Activated CD4-positive, alpha-beta T cell treated with anti-CD3 and anti-CD28 coated beads for 24 hours (primary cell): Measurements from ENCODE around the gene HLA-DMB.

Experiments used
- DNase-seq, 2 donors: peaks; one replicate each; pipeline ENCODE4 v3.0.0-alpha.2; 2020; ENCODE audit warnings: low read depth in 2 of 2

Gene HLA-DMB

DNA sequence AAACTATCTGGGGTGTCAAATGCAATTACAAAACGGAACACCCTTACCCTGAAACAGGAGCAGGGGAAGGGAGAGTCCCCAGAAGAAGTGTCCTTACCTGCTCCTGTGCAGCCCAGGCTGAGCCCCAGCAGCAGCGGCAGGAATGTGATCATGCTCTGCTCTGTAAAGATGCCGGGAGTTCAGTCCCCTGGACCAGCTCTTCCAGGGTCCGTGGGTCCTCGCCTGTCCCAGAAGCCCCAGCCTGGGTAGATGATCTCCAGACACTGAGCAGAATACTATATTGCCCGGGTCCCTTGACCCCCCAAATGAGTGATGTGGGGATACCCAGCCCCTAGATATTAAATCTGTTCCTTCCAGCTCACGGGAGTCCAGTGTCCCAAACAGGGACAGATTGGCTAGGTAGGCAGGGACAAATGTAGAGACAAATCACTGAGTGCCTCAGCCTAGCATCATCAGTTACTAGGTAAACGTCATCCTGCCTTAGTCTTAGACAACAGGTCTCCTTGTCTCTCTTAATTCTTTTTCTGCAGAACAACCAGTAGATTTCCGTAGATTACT lies at the start of gene HLA-DMB:
HLA-DMB (minus strand) TSS at position 373 of the 558 bp plus-strand sequence; CDS start at position 152, 221 bp downstream.
- no peak for DNase-seq

DNA sequence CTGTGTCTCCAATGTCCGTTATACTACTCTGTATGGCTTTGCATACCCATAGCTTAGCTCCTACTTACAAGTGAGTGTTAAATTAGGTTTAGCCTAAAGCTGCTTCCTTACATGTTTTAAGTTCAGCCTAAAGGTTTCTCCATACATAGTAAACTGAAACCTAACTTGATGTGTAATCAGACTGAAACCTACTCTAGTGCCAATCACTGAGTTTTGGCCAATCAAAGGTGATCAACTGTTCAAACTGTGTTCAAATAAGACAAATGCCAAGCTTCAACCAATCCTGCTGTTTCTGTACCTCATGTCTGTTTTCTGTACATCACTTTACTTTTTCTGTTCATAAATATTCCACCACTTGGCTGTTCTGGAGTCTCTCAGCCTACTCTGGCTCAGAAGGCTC lies 48.5 kb upstream of the HLA-DMB start:
- no peak for DNase-seq

DNA sequence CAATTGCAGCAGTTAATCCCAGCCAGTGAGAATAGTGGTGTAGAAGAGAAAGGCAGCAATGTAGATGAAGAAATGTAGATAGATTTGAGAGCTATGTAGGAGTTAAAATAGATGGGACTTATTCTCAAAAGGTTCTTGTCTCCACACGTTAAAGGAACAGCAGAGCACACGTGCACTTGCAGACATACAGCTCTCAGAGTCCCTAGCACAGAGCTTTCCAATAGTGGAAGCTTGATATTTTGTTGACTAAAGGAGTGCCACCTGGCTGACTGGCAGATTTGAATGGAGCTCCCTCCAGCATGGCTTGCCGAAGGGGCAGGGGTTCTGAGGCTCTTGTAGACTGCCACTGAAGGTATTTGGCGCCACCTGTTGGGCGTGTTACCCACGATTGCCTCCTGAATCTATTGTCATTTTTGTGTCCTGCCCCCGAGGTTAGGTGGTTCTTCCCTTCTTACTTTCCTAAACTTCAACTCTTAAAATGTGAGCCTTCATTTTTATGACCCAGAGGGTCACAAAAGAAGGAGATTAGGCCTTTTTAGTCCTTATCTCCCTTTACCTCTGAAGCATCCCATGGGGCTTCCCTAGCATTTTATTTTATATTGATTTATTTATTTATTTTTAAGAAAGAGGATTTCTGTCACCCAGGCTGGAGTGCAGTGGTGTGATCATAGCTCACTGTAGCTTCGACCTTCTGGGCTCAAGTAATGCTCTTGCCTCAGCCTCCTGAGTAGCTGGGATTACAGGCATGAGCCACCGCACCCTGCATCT lies 44.0 kb upstream of the HLA-DMB start:
- peak; percentile 85 to 90 for DNase-seq

DNA sequence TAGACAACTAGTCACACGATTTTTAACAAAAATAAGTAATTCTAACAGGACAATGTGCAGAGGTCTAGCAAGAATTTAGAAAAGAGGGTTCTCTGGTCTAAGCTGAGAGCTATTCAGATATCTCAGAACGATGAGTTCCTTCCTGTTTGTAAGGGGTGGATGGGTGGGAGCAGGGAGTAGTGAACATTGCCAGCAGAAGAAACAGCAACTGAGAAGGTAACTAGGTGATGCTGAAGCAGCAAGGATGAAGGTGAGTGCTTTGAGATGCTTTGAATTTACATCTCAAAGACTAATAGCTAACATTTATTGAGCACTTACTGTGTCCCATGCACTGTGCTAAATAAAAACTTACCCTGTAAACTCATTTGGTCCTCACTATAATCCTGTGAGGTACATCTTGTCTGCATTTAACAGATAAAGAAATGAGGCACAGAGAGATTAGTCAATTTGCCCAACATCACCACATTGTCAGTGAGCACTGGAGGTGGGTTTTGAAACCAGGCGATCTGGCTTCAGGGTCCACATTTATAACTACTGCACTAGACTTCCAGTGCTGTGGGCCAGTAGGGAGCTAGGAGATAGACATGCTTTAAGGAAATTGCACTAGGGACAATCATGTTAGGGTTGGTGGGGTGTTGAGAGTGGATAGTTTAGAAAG lies 43.3 kb upstream of the HLA-DMB start:
- DNase-seq: no peak

DNA sequence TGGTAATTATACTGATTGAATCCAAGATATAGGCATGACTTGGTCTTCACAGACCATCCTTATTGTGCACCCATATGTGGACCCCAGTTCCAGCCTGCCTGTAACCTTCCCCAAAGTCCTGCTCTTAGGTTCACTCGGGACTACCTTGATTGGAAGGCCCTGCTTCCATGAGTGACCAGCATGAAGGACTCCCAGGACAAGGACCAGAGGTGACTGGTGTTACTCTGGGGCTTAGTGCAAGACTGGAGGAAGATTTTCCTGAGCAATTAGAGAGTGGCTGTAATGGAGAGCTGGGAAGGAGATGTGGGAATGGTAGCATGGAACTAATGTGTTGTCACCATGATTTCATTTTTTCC lies 42.6 kb upstream of the HLA-DMB start:
- DNase-seq: no peak

DNA sequence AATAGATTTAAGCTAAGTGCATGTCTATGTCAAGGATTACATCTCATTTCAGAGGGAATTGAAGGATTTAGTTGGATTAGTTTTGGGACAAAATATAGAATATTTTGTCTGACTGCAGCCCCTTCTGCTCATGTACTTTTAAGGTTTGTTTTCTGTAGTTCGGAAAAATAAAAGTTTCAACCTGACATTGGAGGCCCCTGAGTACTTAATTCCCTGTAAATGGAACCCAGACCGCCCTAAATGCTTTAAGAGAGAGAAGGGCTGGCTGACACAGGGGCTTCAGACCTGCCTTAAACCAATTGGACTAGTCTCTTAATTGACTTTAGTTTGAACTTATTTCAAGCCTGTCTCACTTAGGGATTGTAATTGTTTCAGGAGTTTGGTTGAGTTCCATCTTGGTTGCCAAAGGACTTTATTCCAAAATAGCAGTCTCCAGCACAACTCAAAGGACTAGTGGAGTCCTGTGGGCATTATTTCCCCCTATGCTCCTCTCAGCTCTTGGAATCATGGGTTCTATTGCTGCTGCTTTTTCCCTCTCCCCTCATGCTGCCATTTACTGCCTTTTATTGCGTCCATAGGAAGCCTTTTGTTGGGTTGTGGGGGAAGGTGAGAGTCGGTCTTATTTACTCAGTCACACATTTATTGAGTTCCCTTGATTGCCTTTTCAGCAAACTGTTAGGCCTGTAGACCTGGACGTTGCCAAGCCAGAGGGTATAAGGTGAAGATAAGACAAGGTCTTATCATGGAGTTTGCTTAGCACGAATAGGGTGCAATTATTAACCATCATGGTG lies 42.1 kb upstream of the HLA-DMB start:
- DNase-seq: no peak

DNA sequence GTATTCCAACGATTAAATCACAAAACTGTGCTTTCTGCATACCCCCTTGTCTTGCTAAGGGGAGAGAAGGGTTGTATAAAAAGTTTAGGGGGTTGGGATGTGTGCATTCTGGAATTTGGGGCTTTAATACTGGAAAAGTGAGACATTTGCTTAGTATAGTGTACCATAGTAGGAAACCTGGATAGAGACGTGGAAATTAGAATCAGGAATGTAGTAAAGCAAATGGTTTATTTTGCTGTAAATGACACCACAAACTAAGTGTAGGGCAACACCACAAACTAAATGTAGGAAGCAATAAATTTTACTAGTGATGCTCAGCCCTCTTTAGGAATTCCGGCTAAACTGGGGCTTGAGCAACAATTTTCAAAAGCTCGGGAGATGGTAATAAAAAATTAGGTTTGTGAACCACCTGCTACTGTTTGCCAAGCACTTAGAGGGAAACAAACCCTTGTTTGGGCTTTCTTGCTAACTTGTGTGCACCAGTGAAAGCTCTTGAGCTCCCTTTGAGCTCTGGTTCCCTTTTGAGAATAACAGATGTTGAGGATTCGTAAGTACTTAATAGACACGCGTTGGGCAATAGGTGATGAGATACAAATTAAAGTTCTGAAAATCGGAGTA lies 41.4 kb upstream of the HLA-DMB start:
- no peak for DNase-seq

DNA sequence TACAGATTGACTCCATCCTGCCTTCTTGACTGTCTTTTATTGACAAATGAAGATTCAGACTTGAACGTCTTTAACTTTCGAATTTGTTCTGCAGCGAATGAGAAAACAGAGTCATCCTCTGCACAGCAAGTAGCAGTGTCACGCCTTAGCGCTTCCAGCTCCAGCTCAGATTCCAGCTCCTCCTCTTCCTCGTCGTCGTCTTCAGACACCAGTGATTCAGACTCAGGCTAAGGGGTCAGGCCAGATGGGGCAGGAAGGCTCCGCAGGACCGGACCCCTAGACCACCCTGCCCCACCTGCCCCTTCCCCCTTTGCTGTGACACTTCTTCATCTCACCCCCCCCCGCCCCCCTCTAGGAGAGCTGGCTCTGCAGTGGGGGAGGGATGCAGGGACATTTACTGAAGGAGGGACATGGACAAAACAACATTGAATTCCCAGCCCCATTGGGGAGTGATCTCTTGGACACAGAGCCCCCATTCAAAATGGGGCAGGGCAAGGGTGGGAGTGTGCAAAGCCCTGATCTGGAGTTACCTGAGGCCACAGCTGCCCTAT lies 39.7 kb upstream of the HLA-DMB start:
- no peak for DNase-seq

DNA sequence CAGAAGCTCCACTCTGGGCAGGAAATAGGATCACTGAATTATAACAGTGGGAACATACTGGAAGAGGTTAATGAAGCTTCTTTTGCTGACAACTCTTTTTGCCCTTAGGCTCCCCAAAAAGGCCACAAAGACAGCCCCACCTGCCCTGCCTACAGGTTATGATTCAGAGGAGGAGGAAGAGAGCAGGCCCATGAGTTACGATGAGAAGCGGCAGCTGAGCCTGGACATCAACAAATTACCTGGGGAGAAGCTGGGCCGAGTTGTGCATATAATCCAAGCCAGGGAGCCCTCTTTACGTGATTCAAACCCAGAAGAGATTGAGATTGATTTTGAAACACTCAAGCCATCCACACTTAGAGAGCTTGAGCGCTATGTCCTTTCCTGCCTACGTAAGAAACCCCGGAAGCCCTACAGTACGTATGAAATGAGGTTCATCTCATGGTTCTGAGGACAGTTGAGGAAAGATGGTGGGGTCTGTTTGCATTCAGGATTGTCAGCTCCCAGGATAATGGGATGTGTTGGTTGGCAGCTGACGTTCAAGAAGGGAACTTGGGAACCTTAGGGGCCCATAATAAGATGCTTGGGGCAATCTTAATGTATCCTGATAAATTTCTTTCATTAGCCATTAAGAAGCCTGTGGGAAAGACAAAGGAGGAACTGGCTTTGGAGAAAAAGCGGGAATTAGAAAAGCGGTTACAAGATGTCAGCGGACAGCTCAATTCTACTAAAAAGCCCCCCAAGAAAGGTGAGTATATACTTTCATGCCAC lies 39.1 kb upstream of the HLA-DMB start:
- DNase-seq: no peak

DNA sequence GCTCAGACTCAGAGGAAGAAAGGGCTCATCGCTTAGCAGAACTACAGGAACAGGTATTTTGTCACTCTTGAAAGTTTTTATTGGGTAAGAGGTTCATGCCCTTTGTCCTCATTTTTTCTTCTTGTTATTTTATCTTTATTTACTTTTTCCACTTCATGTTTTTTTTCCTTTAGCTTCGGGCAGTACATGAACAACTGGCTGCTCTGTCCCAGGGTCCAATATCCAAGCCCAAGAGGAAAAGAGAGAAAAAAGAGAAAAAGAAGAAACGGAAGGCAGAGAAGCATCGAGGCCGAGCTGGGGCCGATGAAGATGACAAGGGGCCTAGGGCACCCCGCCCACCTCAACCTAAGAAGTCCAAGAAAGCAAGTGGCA lies 37.1 kb upstream of the HLA-DMB start:
- DNase-seq: no peak

DNA sequence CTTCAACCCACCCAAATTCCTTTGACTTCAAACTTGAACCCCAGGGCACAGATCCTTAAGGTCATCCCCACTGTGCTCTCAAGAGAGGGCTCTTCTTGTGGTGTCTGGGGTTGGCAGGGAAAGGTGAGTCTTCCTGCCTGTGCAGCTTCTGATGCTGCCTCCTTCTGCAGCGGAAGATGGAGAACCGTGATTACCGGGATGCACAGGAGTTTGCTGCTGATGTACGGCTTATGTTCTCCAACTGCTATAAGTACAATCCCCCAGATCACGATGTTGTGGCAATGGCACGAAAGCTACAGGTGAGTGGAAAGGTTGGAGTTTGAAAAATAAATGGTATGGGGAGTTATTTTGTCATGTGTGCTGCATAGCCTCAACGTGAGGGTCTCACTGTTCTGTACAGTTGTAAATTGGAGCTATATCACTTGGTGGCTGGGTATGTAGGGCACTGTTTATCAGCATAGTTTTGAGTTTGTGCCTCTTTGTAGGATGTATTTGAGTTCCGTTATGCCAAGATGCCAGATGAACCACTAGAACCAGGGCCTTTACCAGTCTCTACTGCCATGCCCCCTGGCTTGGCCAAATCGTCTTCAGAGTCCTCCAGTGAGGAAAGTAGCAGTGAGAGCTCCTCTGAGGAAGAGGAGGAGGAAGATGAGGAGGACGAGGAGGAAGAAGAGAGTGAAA lies 36.6 kb upstream of the HLA-DMB start:
- DNase-seq: no peak

DNA sequence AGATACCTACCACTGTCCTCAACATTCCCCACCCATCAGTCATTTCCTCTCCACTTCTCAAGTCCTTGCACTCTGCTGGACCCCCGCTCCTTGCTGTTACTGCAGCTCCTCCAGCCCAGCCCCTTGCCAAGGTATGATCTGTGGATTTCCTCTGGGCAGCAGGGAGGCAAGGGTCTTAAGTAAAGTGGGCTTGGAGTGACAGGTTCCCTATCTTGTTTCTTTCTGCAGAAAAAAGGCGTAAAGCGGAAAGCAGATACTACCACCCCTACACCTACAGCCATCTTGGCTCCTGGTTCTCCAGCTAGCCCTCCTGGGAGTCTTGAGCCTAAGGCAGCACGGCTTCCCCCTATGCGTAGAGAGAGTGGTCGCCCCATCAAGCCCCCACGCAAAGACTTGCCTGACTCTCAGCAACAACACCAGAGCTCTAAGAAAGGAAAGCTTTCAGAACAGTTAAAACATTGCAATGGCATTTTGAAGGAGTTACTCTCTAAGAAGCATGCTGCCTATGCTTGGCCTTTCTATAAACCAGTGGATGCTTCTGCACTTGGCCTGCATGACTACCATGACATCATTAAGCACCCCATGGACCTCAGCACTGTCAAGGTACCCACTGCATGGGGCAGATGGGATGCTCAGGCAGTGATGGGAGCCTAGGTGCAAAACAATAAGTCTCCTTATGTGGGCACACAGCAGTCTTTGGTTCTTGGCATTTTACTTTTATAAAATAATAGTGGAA lies 35.7 kb upstream of the HLA-DMB start:
- DNase-seq: no peak

DNA sequence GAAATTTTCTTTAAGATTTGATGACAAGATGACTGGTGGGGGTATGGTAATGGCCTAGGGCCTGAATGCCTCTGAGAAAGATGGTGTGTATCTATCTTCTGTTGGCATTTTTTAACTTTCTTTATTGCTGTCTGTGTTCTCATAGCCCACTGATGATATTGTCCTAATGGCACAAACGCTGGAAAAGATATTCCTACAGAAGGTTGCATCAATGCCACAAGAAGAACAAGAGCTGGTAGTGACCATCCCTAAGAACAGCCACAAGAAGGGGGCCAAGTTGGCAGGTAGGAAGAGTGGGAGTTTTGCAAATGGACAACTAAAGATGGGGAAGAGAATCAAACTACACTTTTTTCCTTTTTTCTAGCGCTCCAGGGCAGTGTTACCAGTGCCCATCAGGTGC lies 35.1 kb upstream of the HLA-DMB start:
- no peak for DNase-seq

DNA sequence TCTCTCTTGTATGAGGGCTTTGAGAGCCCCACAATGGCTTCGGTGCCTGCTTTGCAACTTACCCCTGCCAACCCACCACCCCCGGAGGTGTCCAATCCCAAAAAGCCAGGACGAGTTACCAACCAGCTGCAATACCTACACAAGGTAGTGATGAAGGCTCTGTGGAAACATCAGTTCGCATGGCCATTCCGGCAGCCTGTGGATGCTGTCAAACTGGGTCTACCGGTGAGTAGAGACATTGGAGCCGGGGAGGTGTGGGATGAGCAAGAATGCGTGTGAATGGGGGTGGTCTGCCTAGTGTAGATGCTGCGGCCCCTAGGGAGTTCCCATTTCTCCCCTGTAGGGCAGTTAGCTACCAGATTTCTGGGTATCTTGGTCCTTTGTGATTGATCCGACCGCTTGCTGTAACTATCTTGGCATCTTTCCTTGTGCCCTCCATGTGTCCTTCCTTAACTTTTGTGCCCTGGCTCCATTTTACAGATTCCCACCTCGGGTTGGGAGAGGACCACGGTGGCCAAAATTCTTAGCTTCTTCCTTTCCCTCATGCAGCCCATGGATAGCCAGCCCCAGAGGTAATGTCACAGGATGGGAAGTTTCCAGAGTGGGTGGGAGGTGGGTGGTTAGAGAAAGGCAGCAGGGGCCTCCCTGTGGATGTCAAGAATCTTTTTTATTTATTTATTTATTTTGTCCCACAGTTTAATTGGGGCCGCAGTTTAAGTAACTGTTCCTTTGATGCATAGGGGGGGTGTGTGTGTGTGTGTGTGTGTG lies 33.9 kb upstream of the HLA-DMB start:
- no peak for DNase-seq

DNA sequence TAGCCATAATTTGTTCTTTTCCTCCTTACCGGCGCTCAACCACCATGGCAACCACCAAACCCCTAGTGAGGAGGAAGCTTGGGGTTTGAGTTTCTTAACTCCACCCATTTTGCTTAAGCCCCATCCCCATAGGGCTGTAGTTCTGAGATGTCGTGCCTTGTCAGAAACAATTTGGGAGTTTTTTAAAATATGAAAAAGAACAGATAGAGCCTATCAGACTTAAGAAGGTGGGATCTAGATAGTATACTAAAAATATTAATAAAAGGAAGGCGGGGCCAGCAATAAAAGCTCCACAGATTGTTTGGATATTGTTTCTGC lies 33.1 kb upstream of the HLA-DMB start:
- no peak for DNase-seq

DNA sequence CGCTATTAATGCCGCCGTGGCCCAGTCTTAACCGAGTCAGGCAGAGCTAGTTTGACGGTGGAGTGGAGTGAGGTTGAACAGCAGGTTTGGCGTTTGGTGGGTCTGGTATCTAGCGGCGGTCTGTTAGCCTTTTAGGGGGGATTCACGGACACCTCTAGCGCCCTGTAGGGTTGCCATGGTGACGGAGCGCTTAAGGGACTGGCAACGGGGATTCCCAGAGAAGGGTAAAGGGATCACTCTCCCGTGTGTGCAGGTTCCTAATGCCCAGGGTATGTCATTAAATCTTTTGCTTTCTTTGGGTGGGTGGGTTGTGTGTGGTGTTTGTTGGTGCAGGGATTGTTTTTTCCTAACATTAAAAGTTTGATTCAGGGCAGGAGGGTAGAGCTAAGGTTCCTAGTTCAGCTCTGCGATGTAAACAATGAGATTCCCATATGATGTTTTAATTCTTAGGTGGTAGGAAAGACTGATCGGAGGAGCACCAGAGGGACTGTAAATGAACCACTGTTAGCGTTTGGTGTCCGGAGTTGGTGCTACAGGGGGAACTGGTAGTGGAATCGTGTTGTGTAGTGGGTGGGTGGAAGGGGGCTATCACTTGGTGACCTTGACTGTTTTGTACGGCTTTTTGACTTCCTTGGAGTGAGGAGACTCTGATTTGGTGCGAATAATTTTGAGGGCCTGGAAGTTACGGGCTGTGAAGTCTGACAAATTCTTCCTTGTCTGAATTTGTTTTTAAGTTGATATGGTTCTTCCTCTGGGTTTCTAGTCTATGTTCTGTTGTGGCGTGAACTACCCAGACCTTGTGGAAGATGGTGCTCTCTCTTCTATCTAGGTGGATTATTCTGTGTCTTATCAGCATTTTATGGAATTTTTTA lies 32.6 kb upstream of the HLA-DMB start:
- no peak for DNase-seq

DNA sequence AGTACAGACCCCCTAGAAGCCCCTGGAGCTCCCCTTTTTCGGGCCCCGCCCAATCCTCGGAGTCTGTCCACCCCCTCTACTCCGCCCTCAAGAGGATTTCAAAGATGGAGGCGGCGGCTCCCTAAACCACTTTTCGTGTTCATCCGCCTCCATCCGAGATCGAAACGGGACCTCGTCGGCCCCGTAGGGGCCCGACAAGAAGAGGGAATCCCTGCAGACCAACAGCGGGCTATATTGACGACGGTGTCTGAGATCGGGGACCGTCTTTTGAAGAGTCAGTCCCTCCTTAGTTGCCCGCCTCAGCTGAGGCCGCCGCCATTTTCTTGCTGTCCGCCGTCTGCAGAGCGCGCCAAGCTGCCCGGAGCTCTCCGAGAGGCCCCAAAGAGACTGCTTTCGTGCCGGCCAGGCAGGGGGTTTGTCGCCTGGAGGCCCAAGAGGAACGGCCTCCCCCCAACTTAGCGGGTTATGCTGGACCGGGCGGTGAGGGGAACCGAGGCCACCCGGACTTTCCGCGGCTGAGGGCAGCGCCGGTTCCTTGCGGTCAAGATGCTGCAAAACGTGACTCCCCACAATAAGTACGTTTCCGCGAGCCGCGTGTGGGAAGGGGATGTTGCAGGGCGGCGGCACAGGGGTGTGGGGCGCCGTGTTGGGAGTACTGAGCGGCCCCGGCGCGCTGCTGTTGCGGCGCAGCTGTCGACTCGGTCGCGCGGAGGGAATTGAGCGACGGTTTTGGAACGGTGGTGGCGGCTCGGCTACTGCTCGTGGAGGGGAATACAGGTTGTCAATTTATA lies 31.7 kb upstream of the HLA-DMB start:
- DNase-seq: peak in 1 of 2 donors; percentile 38
